ENCODE results near the gene ATP6V1G2. TPM values are rescaled to one million over a fixed set of nuclear protein-coding genes. Genes with fewer than 3 reads are reported as not detected.
A peak's percentile ranks its signal among the peaks of the same experiment; 100 is the strongest.
"Not testable (repeated sequence)": the region's sequence is repeated elsewhere in the genome, so short reads cannot be mapped to it uniquely, and the experiment has no call there.

ATP6V1G2 gene
- total RNA-seq, 1 experiment from 2014 or later, result 2.6 TPM

- DNase-seq (ENCODE audit: low read depth), result peak; percentile 54
Observed at GRCh38 chr6:31529329-31530150, 16.9 kb downstream of the ATP6V1G2 start.

DNA sequence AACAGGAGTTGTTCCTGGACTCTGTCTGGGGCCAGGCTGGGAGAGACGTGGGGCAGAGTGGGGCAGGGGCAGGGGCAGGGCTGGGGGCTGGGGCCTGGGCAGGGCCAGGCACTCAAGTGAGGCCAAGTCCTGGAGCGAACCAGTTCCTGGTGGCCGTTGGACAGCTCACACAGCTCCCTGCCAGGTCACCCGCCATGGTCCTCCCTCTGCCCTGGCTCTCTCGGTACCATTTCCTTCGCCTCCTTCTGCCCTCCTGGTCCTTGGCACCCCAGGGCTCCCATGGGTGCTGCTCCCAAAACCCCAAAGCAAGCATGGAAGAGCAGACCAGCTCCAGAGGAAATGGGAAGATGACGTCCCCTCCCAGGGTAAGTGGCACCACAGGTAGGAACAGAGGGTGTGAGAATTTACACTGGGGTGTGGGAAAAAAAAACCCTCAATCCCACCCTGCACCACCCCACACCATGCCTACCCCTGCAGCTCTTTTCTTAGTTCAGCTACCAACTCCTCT is 17.5 kb downstream of the ATP6V1G2 start, which contains the start of gene MCCD1:
TSS of gene MCCD1 (plus strand) at position 142 of the 508 bp plus-strand sequence. CDS start at position 195, 53 bp downstream.
- no peak for DNase-seq (ENCODE audit: low read depth)

- DNase-seq (ENCODE audit: low read depth), result no peak
Observed at GRCh38 chr6:31528307-31528777, 18.1 kb downstream of the ATP6V1G2 start.

GRCh38 chr6:31525932-31526591 is 20.3 kb downstream of the ATP6V1G2 start:
- DNase-seq (ENCODE audit: low read depth), result no peak

DNA sequence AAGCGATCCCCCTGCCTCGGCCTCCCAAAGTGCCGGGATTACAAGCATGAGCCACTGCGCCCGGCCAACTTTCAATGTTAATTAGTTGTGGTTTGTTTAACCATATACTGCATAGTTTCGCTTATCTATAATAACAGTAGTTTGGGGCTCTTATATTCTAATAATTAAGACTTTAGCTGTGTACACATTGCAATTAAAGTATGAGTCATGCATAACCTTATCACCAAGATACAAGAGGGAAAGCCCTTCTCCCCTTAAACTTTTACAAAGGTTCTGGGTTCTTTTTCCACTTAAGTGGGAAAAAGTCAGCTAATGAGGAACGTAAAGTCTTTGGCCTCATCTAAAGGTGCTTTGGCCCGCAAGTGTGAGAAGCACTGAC is 20.9 kb downstream of the ATP6V1G2 start:
- DNase-seq (ENCODE audit: low read depth), result no peak

DNA sequence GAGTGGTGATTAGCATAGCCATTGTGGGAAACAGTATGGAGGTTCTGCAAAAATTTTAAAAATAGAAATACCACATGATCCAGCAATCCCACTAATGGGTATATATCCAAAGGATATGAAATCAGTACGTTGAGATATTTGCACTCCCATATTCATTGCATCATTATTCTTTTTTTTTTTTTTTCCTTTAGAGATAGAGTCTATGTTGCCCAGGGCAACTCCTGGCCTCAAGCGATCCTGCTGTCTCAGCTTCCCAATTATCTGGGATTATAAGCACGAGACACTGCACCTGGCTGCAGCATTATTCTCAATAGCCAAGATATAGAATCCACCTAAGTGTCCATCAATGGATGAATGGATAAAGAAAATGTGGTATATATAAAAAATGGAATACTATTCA is 24.6 kb downstream of the ATP6V1G2 start:
- DNase-seq (ENCODE audit: low read depth), result no peak

DNA sequence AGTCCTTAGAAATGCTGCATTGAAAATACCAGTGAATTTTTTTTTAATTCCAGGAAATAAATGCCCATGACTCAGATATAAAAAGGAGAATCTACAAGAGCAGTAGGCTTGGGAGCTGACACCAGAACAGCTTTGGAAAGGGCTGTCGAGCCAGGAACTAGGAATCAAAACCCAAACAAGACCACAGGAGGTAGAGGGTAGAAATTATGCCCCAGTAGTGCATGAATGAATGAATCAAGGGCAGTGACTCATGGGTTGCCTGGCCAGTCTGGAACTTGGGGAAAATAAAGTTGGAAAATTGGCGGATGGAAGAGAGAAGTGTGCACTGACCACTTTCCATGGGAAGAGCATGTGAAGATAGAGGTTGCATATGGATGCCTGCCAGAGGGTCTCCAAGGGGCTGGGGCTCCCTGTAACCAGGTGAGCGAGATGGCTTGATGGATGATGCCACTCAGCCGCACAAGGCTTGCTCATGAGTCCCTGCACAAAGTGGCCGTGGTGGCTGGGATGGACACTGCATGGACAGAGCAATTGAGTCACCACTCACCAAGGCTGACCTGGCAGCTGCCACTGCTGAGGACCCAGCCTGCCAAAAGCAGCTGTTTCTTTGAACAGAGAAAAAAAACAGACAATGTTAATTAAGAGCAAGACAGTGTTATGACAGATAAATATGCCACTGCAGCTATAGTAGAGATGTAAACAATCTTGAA is 32.8 kb downstream of the ATP6V1G2 start:
- peak; percentile 50 for DNase-seq (ENCODE audit: low read depth)

- no peak for DNase-seq (ENCODE audit: low read depth)
Observed at GRCh38 chr6:31510007-31510406, 36.4 kb downstream of the ATP6V1G2 start.

DNA sequence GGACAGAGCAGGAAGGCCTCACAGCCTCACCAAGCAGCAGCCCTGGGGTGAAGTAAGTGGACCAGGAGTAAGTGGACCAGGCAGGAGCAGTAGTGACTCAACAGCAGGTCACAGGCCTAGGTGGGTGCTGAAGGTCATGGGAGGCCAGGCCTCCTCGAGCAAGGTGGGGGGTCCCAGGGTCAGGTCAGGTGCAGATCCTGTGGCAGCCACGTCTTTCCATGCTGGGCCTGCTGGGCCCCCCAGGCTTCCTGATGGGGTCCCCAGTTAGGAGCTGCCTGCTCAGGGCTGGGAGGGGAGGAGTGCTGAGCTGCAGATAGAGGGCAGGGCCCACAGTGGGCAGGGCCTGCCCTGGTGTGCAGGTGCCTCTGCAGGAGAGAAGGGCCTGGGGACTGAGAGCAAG is 37.4 kb downstream of the ATP6V1G2 start:
- not testable (repeated sequence) for DNase-seq (ENCODE audit: low read depth)

GRCh38 chr6:31502586-31502985 is 43.8 kb downstream of the ATP6V1G2 start:
- DNase-seq (ENCODE audit: low read depth), result no peak

DNA sequence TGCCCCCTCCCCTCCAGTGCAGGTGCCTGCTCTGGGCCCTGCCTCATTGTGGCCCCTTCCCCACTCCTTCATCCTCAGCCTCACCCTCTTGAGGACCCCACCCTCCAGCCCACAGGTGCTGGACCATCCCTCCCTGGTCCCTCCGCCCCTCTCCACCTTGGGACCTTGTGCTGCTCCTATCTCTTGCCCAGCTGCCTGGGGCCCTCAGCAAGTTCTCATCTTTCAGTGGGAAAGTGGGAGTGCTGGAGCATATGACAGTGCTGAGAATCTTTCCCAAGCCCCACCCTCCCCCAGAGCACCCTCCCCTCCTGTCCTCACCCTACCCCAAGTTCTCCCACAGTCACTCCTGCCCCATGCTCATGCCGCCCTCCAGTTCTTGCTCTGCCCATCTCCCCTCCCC is 46.8 kb downstream of the ATP6V1G2 start:
- not testable (repeated sequence) for DNase-seq (ENCODE audit: low read depth)

DNA sequence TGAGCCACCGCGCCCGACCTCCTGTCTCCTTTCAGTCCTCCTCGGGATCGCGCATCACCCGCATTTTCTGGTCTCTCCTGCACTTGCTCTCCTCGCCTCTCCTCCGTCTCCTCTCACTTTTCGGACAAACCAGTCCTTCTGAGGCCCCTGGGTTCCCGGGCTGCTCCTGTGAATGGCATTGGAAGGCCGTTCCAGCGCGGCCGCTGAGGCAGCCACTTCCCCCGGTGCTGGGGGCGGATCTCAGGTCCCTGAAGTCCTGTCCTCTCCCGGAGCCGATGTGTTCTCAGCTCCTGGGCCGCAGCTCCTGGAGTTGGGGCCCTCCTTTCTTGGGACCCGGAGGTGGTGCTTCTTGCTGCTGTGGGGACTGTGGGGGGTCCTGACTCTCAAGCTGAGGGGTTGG is 47.7 kb downstream of the ATP6V1G2 start:
- DNase-seq (ENCODE audit: low read depth), result no peak

- peak; percentile 79 for DNase-seq (ENCODE audit: low read depth)
Observed at GRCh38 chr6:31497531-31498476, 48.6 kb downstream of the ATP6V1G2 start, which contains the start of gene MICB. Gene MICB, plus strand, starts transcription at chr6:31498145. Its CDS starts 49 bp downstream, at chr6:31498194.

- not testable (repeated sequence) for DNase-seq (ENCODE audit: low read depth)
Observed at GRCh38 chr6:31496826-31497225, 49.6 kb downstream of the ATP6V1G2 start.

- DNase-seq (ENCODE audit: low read depth), result peak; percentile 65
Observed at GRCh38 chr6:31495580-31495979, 50.8 kb downstream of the ATP6V1G2 start.

Other genes with a start within 250 kb of the ATP6V1G2 start
- gene HLA-B, start 189.4 kb downstream of the ATP6V1G2 start, total RNA-seq (2014; rRNA removed; shearing (Covaris generic)), result 1,333 and 1,408 TPM in 2 replicates
- 42.3 and 42.9 TPM in 2 replicates for gene MICA, start 143.0 kb downstream of the ATP6V1G2 start, total RNA-seq (2014; rRNA removed; shearing (Covaris generic))
- gene MICB, start 48.5 kb downstream of the ATP6V1G2 start, total RNA-seq (2014; rRNA removed; shearing (Covaris generic)), result 31.0 and 34.4 TPM in 2 replicates
- gene MCCD1, start 17.6 kb downstream of the ATP6V1G2 start, total RNA-seq (2014; rRNA removed; shearing (Covaris generic)), result not detected in 2 replicates
- 472 and 494 TPM in 2 replicates for gene DDX39B, start 4.6 kb downstream of the ATP6V1G2 start, total RNA-seq (2014; rRNA removed; shearing (Covaris generic))
- gene NFKBIL1, start 1.0 kb upstream of the ATP6V1G2 start, total RNA-seq (2014; rRNA removed; shearing (Covaris generic)), result 25.0 and 27.5 TPM in 2 replicates
- gene LTA, start 25.7 kb upstream of the ATP6V1G2 start, total RNA-seq (2014; rRNA removed; shearing (Covaris generic)), result not detected in 2 replicates
- gene TNF, start 29.0 kb upstream of the ATP6V1G2 start, total RNA-seq (2014; rRNA removed; shearing (Covaris generic)), result 1.7 TPM in 2 replicates
- not detected in 2 replicates for gene LTB, start 35.8 kb upstream of the ATP6V1G2 start, total RNA-seq (2014; rRNA removed; shearing (Covaris generic))
- gene LST1, start 39.7 kb upstream of the ATP6V1G2 start, total RNA-seq (2014; rRNA removed; shearing (Covaris generic)), result not detected in 2 replicates
- gene NCR3, start 46.4 kb upstream of the ATP6V1G2 start, total RNA-seq (2014; rRNA removed; shearing (Covaris generic)), result 0.36 TPM in 1 of 2 replicates, not detected in the other
- gene AIF1, start 68.6 kb upstream of the ATP6V1G2 start, total RNA-seq (2014; rRNA removed; shearing (Covaris generic)), result not detected in 2 replicates
- 52.8 and 53.7 TPM in 2 replicates for gene PRRC2A, start 74.1 kb upstream of the ATP6V1G2 start, total RNA-seq (2014; rRNA removed; shearing (Covaris generic))
- 124 and 161 TPM in 2 replicates for gene BAG6, start 106.1 kb upstream of the ATP6V1G2 start, total RNA-seq (2014; rRNA removed; shearing (Covaris generic))
- gene APOM, start 109.3 kb upstream of the ATP6V1G2 start, total RNA-seq (2014; rRNA removed; shearing (Covaris generic)), result 2.5 and 3.4 TPM in 2 replicates
- gene C6orf47, start 114.2 kb upstream of the ATP6V1G2 start, total RNA-seq (2014; rRNA removed; shearing (Covaris generic)), result 13.9 and 18.6 TPM in 2 replicates
- 20.0 and 22.5 TPM in 2 replicates for gene GPANK1, start 118.4 kb upstream of the ATP6V1G2 start, total RNA-seq (2014; rRNA removed; shearing (Covaris generic))
- gene CSNK2B, start 119.5 kb upstream of the ATP6V1G2 start, total RNA-seq (2014; rRNA removed; shearing (Covaris generic)), result 371 and 469 TPM in 2 replicates
- gene LY6G5B, start 123.4 kb upstream of the ATP6V1G2 start, total RNA-seq (2014; rRNA removed; shearing (Covaris generic)), result 0.36 and 1.3 TPM in 2 replicates
- gene LY6G5C, start 134.5 kb upstream of the ATP6V1G2 start, total RNA-seq (2014; rRNA removed; shearing (Covaris generic)), result 2.9 and 3.2 TPM in 2 replicates
- 36.7 and 36.9 TPM in 2 replicates for gene ABHD16A, start 156.7 kb upstream of the ATP6V1G2 start, total RNA-seq (2014; rRNA removed; shearing (Covaris generic))
- not detected in 2 replicates for gene LY6G6F, start 160.3 kb upstream of the ATP6V1G2 start, total RNA-seq (2014; rRNA removed; shearing (Covaris generic))
- gene LY6G6D, start 168.7 kb upstream of the ATP6V1G2 start, total RNA-seq (2014; rRNA removed; shearing (Covaris generic)), result not detected in 2 replicates
- gene LY6G6C, start 175.1 kb upstream of the ATP6V1G2 start, total RNA-seq (2014; rRNA removed; shearing (Covaris generic)), result not detected in 2 replicates
- gene MPIG6B, start 176.8 kb upstream of the ATP6V1G2 start, total RNA-seq (2014; rRNA removed; shearing (Covaris generic)), result not detected in 2 replicates
- 39.4 and 53.3 TPM in 2 replicates for gene DDAH2, start 182.7 kb upstream of the ATP6V1G2 start, total RNA-seq (2014; rRNA removed; shearing (Covaris generic))
- gene CLIC1, start 189.9 kb upstream of the ATP6V1G2 start, total RNA-seq (2014; rRNA removed; shearing (Covaris generic)), result 1,387 and 1,552 TPM in 2 replicates
- 14.1 and 17.8 TPM in 2 replicates for gene MSH5, start 193.4 kb upstream of the ATP6V1G2 start, total RNA-seq (2014; rRNA removed; shearing (Covaris generic))
- gene SAPCD1, start 216.0 kb upstream of the ATP6V1G2 start, total RNA-seq (2014; rRNA removed; shearing (Covaris generic)), result 0.72 and 2.7 TPM in 2 replicates
- gene VWA7, start 230.7 kb upstream of the ATP6V1G2 start, total RNA-seq (2014; rRNA removed; shearing (Covaris generic)), result 0.10 and 0.36 TPM in 2 replicates
- 26.4 and 33.6 TPM in 2 replicates for gene VARS1, start 249.1 kb upstream of the ATP6V1G2 start, total RNA-seq (2014; rRNA removed; shearing (Covaris generic))